ENCODE results near the gene TNS4.

DNA sequence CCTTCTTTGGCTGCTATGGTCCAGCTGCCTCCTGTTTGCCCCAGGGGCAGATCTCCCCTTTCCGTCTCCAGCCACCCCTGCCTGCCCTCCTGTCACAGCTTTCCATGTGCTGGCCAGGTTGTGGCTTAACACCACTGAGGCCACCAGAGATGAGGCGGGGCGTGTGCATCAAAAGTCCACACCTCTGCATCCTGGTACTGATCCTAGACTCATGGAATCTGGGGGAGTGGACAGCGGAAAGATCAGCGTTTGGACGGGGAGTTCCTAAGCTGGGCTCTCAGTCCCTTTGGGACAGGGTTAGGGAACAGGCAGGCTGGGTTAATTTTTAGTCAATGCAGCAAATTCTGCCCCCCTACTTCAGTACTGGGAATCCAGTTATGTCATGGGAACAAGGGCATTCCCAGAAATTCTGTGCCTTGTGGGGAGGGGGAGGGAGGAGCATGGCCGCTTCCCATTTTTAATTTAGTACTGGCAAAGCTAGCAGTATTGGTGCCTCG lies 54.2 kb downstream of the TNS4 start:
- TF ChIP-seq, protein P1, sequence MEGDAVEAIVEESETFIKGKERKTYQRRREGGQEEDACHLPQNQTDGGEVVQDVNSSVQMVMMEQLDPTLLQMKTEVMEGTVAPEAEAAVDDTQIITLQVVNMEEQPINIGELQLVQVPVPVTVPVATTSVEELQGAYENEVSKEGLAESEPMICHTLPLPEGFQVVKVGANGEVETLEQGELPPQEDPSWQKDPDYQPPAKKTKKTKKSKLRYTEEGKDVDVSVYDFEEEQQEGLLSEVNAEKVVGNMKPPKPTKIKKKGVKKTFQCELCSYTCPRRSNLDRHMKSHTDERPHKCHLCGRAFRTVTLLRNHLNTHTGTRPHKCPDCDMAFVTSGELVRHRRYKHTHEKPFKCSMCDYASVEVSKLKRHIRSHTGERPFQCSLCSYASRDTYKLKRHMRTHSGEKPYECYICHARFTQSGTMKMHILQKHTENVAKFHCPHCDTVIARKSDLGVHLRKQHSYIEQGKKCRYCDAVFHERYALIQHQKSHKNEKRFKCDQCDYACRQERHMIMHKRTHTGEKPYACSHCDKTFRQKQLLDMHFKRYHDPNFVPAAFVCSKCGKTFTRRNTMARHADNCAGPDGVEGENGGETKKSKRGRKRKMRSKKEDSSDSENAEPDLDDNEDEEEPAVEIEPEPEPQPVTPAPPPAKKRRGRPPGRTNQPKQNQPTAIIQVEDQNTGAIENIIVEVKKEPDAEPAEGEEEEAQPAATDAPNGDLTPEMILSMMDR (conservative IDR thresholded peaks at IDR 0.05; ENCODE audit: low read depth, low read length) = no peak
- TF ChIP-seq EZH2 (IDR thresholded peaks at IDR 0.05; ENCODE audit: low read length, unreplicated experiment) = no peak
